GM12891 (cell line): ENCODE results near the gene ADGRL1.

Experiments
- POLR2A ChIP-seq: IDR thresholded peaks from 2 replicates; pipeline ENCODE4 v1.6.1; 2011; ENCODE audit warnings: low read depth, low read length, control low read depth
- POLR2AphosphoS5 ChIP-seq: IDR thresholded peaks from 2 replicates; pipeline ENCODE4 v1.6.1; 2011; ENCODE audit warnings: low read depth, low read length, control low read depth
- POU2F2 ChIP-seq: IDR thresholded peaks from 2 replicates; pipeline ENCODE4 v1.6.1; 2011; ENCODE audit warnings: low read depth, mild to moderate bottlenecking, control low read depth, low read length, moderate library complexity
- TAF1 ChIP-seq: IDR thresholded peaks from 2 replicates; pipeline ENCODE4 v1.6.1; 2011; ENCODE audit warnings: low read depth, low read length, control low read depth

DNA sequence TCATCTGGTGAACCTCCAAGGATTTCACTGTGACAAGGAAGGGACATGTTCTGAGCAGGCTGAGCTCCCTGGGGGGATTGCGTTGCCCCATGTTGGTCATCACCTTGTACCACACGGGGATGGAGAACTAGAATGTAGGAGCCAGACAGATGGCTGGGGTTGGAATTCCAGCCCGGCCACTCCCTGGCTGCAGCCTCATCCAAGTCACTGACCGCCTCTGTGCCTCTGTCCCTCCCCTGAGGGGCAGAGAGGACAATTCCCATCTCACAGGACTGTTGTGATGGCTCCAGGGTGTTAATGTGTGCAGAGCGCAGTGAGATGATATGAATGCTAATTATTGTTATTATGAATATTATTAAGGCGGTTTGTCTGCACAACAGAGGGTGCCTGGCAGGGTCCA lies 24.1 kb downstream of the ADGRL1 start:
- TF ChIP-seq POU2F2 (no peak), POLR2AphosphoS5 (no peak), POLR2A (no peak), TAF1 (no peak)
